H1 (cell line): Measurements from ENCODE around the gene NRXN3. TPM values are rescaled to one million over a fixed set of nuclear protein-coding genes. Genes with fewer than 3 reads are reported as not detected.

ENCODE experiments used
- CTCF ChIA-PET: fragments of 300-600 bp; sonication (Branson Sonifier 250); formaldehyde crosslinking; loops from one replicate; lab custom pipeline; 2021; ENCODE audit not compliant: partially characterized antibody; lab: Charles Lee
- POLR2A ChIA-PET: fragments of 300-600 bp; sonication (Branson Sonifier 250); formaldehyde crosslinking; loops from one replicate; lab custom pipeline; 2021; ENCODE audit warnings: inconsistent platforms; ENCODE audit not compliant: partially characterized antibody; lab: Charles Lee
- DNase-seq, 2 experiments: peaks; one replicate each; pipeline versions ENCODE4 v3.0.0 to v3.0.0-alpha.2; 2010 to 2022; ENCODE audit warnings: low spot score in 2 of 2, low read depth in 1 of 2, mixed read lengths in 1 of 2
- FAIRE-seq: peaks from 2 replicates; lab custom pipeline; 2011; peaks lifted over from hg19 to GRCh38; lab: Jason Lieb, UNC
- H2AFZ ChIP-seq: 2 replicates; pipeline ENCODE4 v1.8.1; 2012; ENCODE audit warnings: low read length, inconsistent platforms
- H2AK5ac ChIP-seq: 2 replicates; pipeline ENCODE4 v1.6.1; 2013; ENCODE audit warnings: low read depth, low read length
- H2BK120ac ChIP-seq: replicated peaks from 2 replicates; pipeline ENCODE3; 2013; ENCODE audit warnings: low read depth, low read length, inconsistent platforms
- H2BK12ac ChIP-seq: 2 replicates; pipeline ENCODE4 v1.6.1; 2013; ENCODE audit warnings: low read depth, low read length
- H2BK15ac ChIP-seq: 2 replicates; pipeline ENCODE4 v1.6.1; 2013; ENCODE audit warnings: low read length
- H2BK20ac ChIP-seq: 2 replicates; pipeline ENCODE4 v1.6.1; 2013; ENCODE audit warnings: low read length
- H2BK5ac ChIP-seq: 2 replicates; pipeline ENCODE4 v1.6.1; 2013; ENCODE audit warnings: low read depth, low read length
- H3K14ac ChIP-seq: 2 replicates; pipeline ENCODE4 v1.6.1; 2013; ENCODE audit warnings: inconsistent platforms; ENCODE audit not compliant: insufficient read length
- H3K18ac ChIP-seq: 2 replicates; pipeline ENCODE4 v1.6.1; 2013; ENCODE audit warnings: low read length; ENCODE audit errors: extremely low read depth
- H3K23ac ChIP-seq: 2 replicates; pipeline ENCODE4 v1.6.1; 2013; ENCODE audit warnings: inconsistent platforms; ENCODE audit not compliant: insufficient read length
- H3K23me2 ChIP-seq: 2 replicates; pipeline ENCODE4 v1.6.1; 2013; ENCODE audit warnings: low read depth, low read length
- H3K27ac ChIP-seq: 2 replicates; pipeline ENCODE4 v1.6.1; 2011; ENCODE audit warnings: low read depth, low read length, inconsistent platforms
- H3K27me3 ChIP-seq, 4 experiments: replicated peaks in 1 of 4; 1 replicate in 1 of 4; 2 replicates in 3 of 4; pipeline versions ENCODE4 v1.6.1 to v1.8.1; 2011 to 2013; ENCODE audit warnings: low read length in 3 of 4, mild to moderate bottlenecking in 3 of 4, inconsistent platforms in 2 of 4, mixed read lengths in 2 of 4, moderate library complexity in 1 of 4; ENCODE audit not compliant: control insufficient read depth in 3 of 4, insufficient read depth in 3 of 4; ENCODE audit errors: extremely low read depth in 1 of 4
- H3K36me3 ChIP-seq, 4 experiments: 2 replicates each; pipeline versions ENCODE4 v1.6.1 to v1.8.1; 2011 to 2013; ENCODE audit warnings: mild to moderate bottlenecking in 4 of 4, low read length in 3 of 4, moderate library complexity in 2 of 4, control low read depth in 1 of 4, inconsistent platforms in 1 of 4; ENCODE audit not compliant: insufficient read depth in 4 of 4, control insufficient read depth in 2 of 4
- H3K4ac ChIP-seq: replicated peaks from 2 replicates; pipeline ENCODE3; 2013; ENCODE audit warnings: low read length, low read depth, mixed read lengths, inconsistent platforms; ENCODE audit not compliant: insufficient read length
- H3K4me1 ChIP-seq, 4 experiments: replicated peaks in 1 of 4; 1 replicate in 1 of 4; 2 replicates in 3 of 4; pipeline versions ENCODE4 v1.6.1 to v1.8.1; 2011 to 2013; ENCODE audit warnings: low read length in 3 of 4, inconsistent platforms in 2 of 4, mixed read lengths in 1 of 4; ENCODE audit not compliant: insufficient read depth in 4 of 4, control insufficient read depth in 3 of 4
- H3K4me2 ChIP-seq, 2 experiments: 2 replicates each; pipeline versions ENCODE4 v1.6.1 to v1.8.1; 2011 to 2013; ENCODE audit warnings: low read depth in 2 of 2, low read length in 2 of 2, control low read depth in 1 of 2, inconsistent platforms in 1 of 2, mild to moderate bottlenecking in 1 of 2; ENCODE audit not compliant: insufficient read depth in 1 of 2
- H3K4me3 ChIP-seq, 4 experiments: fragments of 200-600, 300-600 bp in 1 of 4; sonication (generic), shearing (Covaris generic), sonication (Bioruptor Twin) in 1 of 4; 2 replicates each; pipeline versions ENCODE4 v1.5.1 to v1.8.1; 2011 to 2016; ENCODE audit warnings: low read length in 4 of 4, low read depth in 3 of 4, control low read depth in 2 of 4, inconsistent platforms in 2 of 4, mild to moderate bottlenecking in 2 of 4, mixed read lengths in 1 of 4, moderate library complexity in 1 of 4; ENCODE audit not compliant: insufficient read depth in 2 of 4; ENCODE audit errors: extremely low read depth in 1 of 4
- H3K56ac ChIP-seq: replicated peaks from 2 replicates; pipeline ENCODE3; 2013; ENCODE audit warnings: low read depth, mild to moderate bottlenecking, mixed read lengths, low read length, inconsistent platforms; ENCODE audit not compliant: insufficient read length
- H3K79me1 ChIP-seq: 2 replicates; pipeline ENCODE4 v1.6.1; 2013; ENCODE audit warnings: low read depth, low read length, control low read depth
- H3K79me2 ChIP-seq, 2 experiments: 2 replicates each; pipeline versions ENCODE4 v1.6.1 to v1.8.1; 2012 to 2013; ENCODE audit warnings: low read length in 2 of 2, mild to moderate bottlenecking in 2 of 2, inconsistent platforms in 1 of 2; ENCODE audit not compliant: insufficient read depth in 2 of 2, control insufficient read depth in 1 of 2
- H3K9ac ChIP-seq, 4 experiments: replicated peaks in 1 of 4; 1 replicate in 1 of 4; 2 replicates in 3 of 4; pipeline versions ENCODE4 v1.6.1 to v1.8.1; 2011 to 2013; ENCODE audit warnings: low read depth in 3 of 4, low read length in 3 of 4, control low read depth in 2 of 4, mild to moderate bottlenecking in 2 of 4, moderate library complexity in 2 of 4, inconsistent platforms in 1 of 4; ENCODE audit errors: extremely low read depth in 1 of 4
- H3K9me3 ChIP-seq, 2 experiments: 2 replicates each; pipeline versions ENCODE4 v1.6.1 to v1.8.1; 2012 to 2013; ENCODE audit warnings: mild to moderate bottlenecking in 2 of 2, moderate library complexity in 2 of 2, control low read depth in 1 of 2, inconsistent platforms in 1 of 2, low read depth in 1 of 2, low read length in 1 of 2, mixed read lengths in 1 of 2; ENCODE audit not compliant: insufficient read depth in 2 of 2
- H4K20me1 ChIP-seq, 2 experiments: replicated peaks in 1 of 2; 2 replicates each; pipeline versions ENCODE3 to v1.8.1; 2011 to 2013; ENCODE audit warnings: inconsistent platforms in 2 of 2, low read length in 2 of 2, mild to moderate bottlenecking in 1 of 2; ENCODE audit not compliant: insufficient read depth in 2 of 2, control insufficient read depth in 1 of 2
- H4K5ac ChIP-seq: 2 replicates; pipeline ENCODE4 v1.6.1; 2013; ENCODE audit warnings: low read length, low read depth, mixed read lengths, inconsistent platforms; ENCODE audit not compliant: insufficient read length
- H4K8ac ChIP-seq: 2 replicates; pipeline ENCODE4 v1.8.0; 2013; ENCODE audit warnings: mild to moderate bottlenecking, moderate library complexity, low read length, inconsistent platforms; ENCODE audit not compliant: insufficient read depth; ENCODE audit errors: extremely low read depth
- H4K91ac ChIP-seq: replicated peaks from 2 replicates; pipeline ENCODE3; 2013; ENCODE audit warnings: low read length, mixed read lengths, inconsistent platforms; ENCODE audit not compliant: insufficient read length
- CHD2 ChIP-seq: IDR thresholded peaks from 2 replicates; pipeline ENCODE4 v1.6.1; 2012; ENCODE audit warnings: low read length, improper control_type of control experiment
- CREB1 ChIP-seq: IDR thresholded peaks from 2 replicates; pipeline ENCODE4 v1.6.1; 2012; ENCODE audit warnings: inconsistent platforms
- EP300 ChIP-seq, 2 experiments: IDR thresholded peaks; 1 replicate in 1 of 2; 2 replicates in 1 of 2; pipeline ENCODE4 v1.6.1; 2011 to 2012; ENCODE audit warnings: low read depth in 2 of 2, low read length in 2 of 2, mild to moderate bottlenecking in 2 of 2, borderline replicate concordance in 1 of 2, inconsistent platforms in 1 of 2, moderate library complexity in 1 of 2
- GTF2F1 ChIP-seq: IDR thresholded peaks from 2 replicates; pipeline ENCODE4 v1.6.1; 2012; ENCODE audit warnings: low read depth, low read length, improper control_type of control experiment, borderline replicate concordance
- TAF7 ChIP-seq: optimal IDR thresholded peaks from 2 replicates; pipeline ENCODE3; 2011; ENCODE audit warnings: low read depth, mild to moderate bottlenecking, inconsistent platforms, low read length, moderate library complexity, borderline replicate concordance
- ZNF274 ChIP-seq: IDR thresholded peaks from 2 replicates; pipeline ENCODE4 v1.7.0; 2012; ENCODE audit warnings: low read length, borderline replicate concordance; ENCODE audit errors: extremely low read depth
- WGBS, 2 experiments: shearing (Covaris generic) in 1 of 2; methylation state at CpG; one replicate each; pipeline versions ENCODE4 v1.1.6 to v1.1.7; 2013 to 2015; ENCODE audit warnings: low lambda C conversion rate in 2 of 2, mixed read lengths in 2 of 2, inconsistent platforms in 1 of 2, low coverage in 1 of 2, missing lambda C conversion rate in 1 of 2; ENCODE audit not compliant: insufficient replicate concordance in 2 of 2, insufficient coverage in 1 of 2, insufficient read length in 1 of 2; ENCODE audit errors: extremely low coverage in 1 of 2, missing lambda C conversion rate in 1 of 2; 5-methylcytosine and 5-hydroxymethylcytosine counted together
- polyA plus RNA-seq, 7 experiments: library from polyadenylated mRNA; depleted of rRNA in 3 of 7; stranded (reverse) in 5 of 7; unstranded in 2 of 7; fragments of >200 nt in 5 of 7; fragments of 200-250 nt in 2 of 7; gene quantifications; 1 replicate in 5 of 7; 2 replicates in 1 of 7; 4 replicates in 1 of 7; pipeline versions ENCODE4 v1.2.1 to v1.2.3, GENCODE V29; 2011 to 2013; ENCODE audit warnings: missing spikeins in 2 of 7, mixed read lengths in 2 of 7
- total RNA-seq: library from RNA; stranded (reverse); fragmentation: NEBNext Ultra II Directional; extraction: Animal tissue kit (Norgen Biotek cat#: 25700); gene quantifications from 2 replicates; pipeline ENCODE4 v1.2.1, GENCODE V29; 2021
- TF ChIP-seq, protein P1 (sequence below): IDR thresholded peaks from 2 replicates; pipeline ENCODE4 v1.6.1; 2012; ENCODE audit warnings: inconsistent platforms
- TF ChIP-seq, protein P2 (sequence below): IDR thresholded peaks from 2 replicates; pipeline ENCODE4 v1.6.1; 2011; ENCODE audit warnings: low read depth, mild to moderate bottlenecking, low read length; ENCODE audit not compliant: insufficient read depth

The NRXN3 gene
- total and polyA plus RNA-seq, 2 of the 8 experiments (the other 6 are each of a cell fraction or from before 2014, with no cell fraction given) = 2.6 to 4.1 TPM

DNA sequence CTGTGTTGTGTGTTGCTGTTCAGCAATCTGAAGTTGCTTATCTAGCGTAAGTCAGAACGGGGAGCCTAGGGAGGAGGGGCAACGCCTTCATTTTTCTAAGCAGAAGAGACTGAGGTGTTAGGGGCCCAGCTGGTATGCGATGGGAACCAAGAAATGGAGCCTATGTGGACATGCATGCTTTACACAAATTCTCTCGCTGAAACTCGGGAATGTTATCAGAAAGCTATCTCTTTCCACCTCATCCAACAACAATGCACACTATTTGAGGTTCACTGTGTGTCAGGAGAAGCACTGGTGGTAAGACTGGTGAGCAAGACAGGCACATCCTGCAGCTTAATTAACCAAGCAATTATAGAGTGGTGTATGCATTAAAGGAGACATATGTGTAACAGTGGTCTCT is 89.7 kb downstream of the NRXN3 start:
- Histone ChIP-seq H3K4me2 (no peak overlapping the region), H2BK120ac (no peak overlapping the region), H3K4me3 (no peak overlapping the region), H3K9me3 (no peaks in the 10 kb centered on the region), H3K23ac (no peak overlapping the region), H3K27ac (no peak overlapping the region), H3K27me3 (no peaks in the 10 kb centered on the region), H4K91ac (no peak overlapping the region), H2AFZ (no peak overlapping the region), H2AK5ac (no peak overlapping the region), H4K5ac (no peak overlapping the region), H4K8ac (no peak overlapping the region), H3K14ac (no peak overlapping the region), H3K23me2 (no peaks in the 10 kb centered on the region; the same call in 1 of the 2 replicates), H3K36me3 (no peaks in the 10 kb centered on the region; a peak in 1 of 8 replicates), H2BK5ac (no peak overlapping the region)
- ChIA-PET POLR2A (no interaction called here), CTCF (interaction anchor here (1.1 to 2.2 kb wide), 3 partner anchors 12 to 96 kb away, joined by 3 to 5 read pairs (median 3); no protein-coding TSS in a partner anchor)
- FAIRE-seq (no peak), DNase-seq (no peak)
- 83% methylated on average over 6 of the region's 6 CpGs; no CpG with 5 or more reads in 1 of the 2 experiments for WGBS, 2 experiments
- TF ChIP-seq GTF2F1 (no peak), CREB1 (no peak), CHD2 (no peak), EP300 (IDR thresholded peaks at IDR 0.05; ENCODE audit: borderline replicate concordance in 1 of 2, low read depth in 2 of 2, low read length in 2 of 2) (no peak), TAF7 (no peak), ZNF274 (no peak)
- TF ChIP-seq, protein P1, sequence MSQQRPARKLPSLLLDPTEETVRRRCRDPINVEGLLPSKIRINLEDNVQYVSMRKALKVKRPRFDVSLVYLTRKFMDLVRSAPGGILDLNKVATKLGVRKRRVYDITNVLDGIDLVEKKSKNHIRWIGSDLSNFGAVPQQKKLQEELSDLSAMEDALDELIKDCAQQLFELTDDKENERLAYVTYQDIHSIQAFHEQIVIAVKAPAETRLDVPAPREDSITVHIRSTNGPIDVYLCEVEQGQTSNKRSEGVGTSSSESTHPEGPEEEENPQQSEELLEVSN = no peak
- TF ChIP-seq, protein P2, sequence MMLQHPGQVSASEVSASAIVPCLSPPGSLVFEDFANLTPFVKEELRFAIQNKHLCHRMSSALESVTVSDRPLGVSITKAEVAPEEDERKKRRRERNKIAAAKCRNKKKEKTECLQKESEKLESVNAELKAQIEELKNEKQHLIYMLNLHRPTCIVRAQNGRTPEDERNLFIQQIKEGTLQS = no peak
- TF ChIP-seq, all 59 proteins: peak for 0
- H3K79me2 ChIP-seq = no peaks in the 10 kb centered on the region
- no peak overlapping the region for H3K9ac ChIP-seq
- H3K4me1 ChIP-seq = 0 out of 7 replicates have a peak, but pooled peaks cover 0 to 2% (median 0%) of the 10 kb centered on the region in 4 experiments
- H2BK20ac ChIP-seq = no peak overlapping the region
- no peak overlapping the region for H3K18ac ChIP-seq
- no peak overlapping the region for H3K4ac ChIP-seq
- H3K56ac ChIP-seq = no peak overlapping the region
- H4K20me1 ChIP-seq = no peaks in the 10 kb centered on the region
- no peak overlapping the region for H2BK12ac ChIP-seq
- H2BK15ac ChIP-seq = no peak overlapping the region
- no peaks in the 10 kb centered on the region for H3K79me1 ChIP-seq
